HepG2 (cell line): ENCODE data around the gene CA12. TPM values are rescaled to one million over a fixed set of nuclear protein-coding genes. Genes with fewer than 3 reads are reported as not detected.

Source experiments
- ATAC-seq: fragments of 200-7000 bp; cut with Tn5 transposase; 3 replicates; pipeline ENCODE4 v1.9.1; 2020; ENCODE audit warnings: mild to moderate bottlenecking, moderate library complexity
- BruUV-seq: library from RNA; stranded (reverse); fragments of 400-500 nt; replicated peaks from 2 replicates; lab custom pipeline; 2021; lab: Mats Ljungman, UMichigan
- CTCF ChIA-PET: fragments of 300-600 bp; formaldehyde crosslinking; extraction: SDS; loops from one replicate; lab custom pipeline; 2021; ENCODE audit warnings: low total read pairs, inconsistent platforms, low intra/inter-chr PET ratio; lab: Yijun Ruan, JAX
- POLR2A ChIA-PET: fragments of 350-600 bp; sonication (Branson Sonifier 250); formaldehyde crosslinking; loops from one replicate; lab custom pipeline; 2020; ENCODE audit warnings: antibody characterized with exemption, inconsistent platforms; lab: Yijun Ruan, JAX
- DNase-seq: peaks from one replicate; pipeline ENCODE4 v3.0.0-alpha.2; 2015; ENCODE audit warnings: low spot score
- FAIRE-seq: peaks from 3 replicates; lab custom pipeline; 2011; peaks lifted over from hg19 to GRCh38; lab: Jason Lieb, UNC
- H2AFZ ChIP-seq: one replicate; pipeline ENCODE4 v1.6.1; 2011; ENCODE audit warnings: low read length, inconsistent platforms
- H3K27ac ChIP-seq: fragments of 300-600 bp; 3 replicates; pipeline ENCODE4 v1.8.0; 2011; ENCODE audit warnings: mixed run types, mild to moderate bottlenecking, mixed read lengths, low read length, inconsistent platforms; ENCODE audit not compliant: insufficient read depth; ENCODE audit errors: extremely low read length
- H3K27me3 ChIP-seq, 2 experiments: fragments of 200-600 bp in 1 of 2; 2 replicates in 1 of 2; 3 replicates in 1 of 2; pipeline versions ENCODE4 v1.6.0 to v1.8.0; 2011; ENCODE audit warnings: low read length in 2 of 2, mild to moderate bottlenecking in 2 of 2, moderate library complexity in 2 of 2, inconsistent platforms in 1 of 2; ENCODE audit not compliant: insufficient read depth in 2 of 2, control insufficient read depth in 1 of 2
- H3K36me3 ChIP-seq, 2 experiments: fragments of 200-600 bp in 1 of 2; replicated peaks in 1 of 2; 2 replicates in 1 of 2; 3 replicates in 1 of 2; pipeline versions ENCODE4 v1.5.1 to v1.8.0; 2011; ENCODE audit warnings: low read length in 2 of 2, inconsistent platforms in 1 of 2; ENCODE audit not compliant: insufficient read depth in 2 of 2, control insufficient read depth in 1 of 2
- H3K4me1 ChIP-seq: 2 replicates; pipeline ENCODE4 v1.5.1; 2012; ENCODE audit warnings: low read length, inconsistent platforms; ENCODE audit not compliant: insufficient read depth
- H3K4me2 ChIP-seq: 2 replicates; pipeline ENCODE4 v1.6.0; 2011; ENCODE audit warnings: low read depth, low read length, inconsistent platforms
- H3K4me3 ChIP-seq, 3 experiments: fragments of 200-600 bp in 1 of 3; sonication (generic), shearing (Covaris generic) in 1 of 3; replicated peaks in 1 of 3; 2 replicates each; pipeline ENCODE4 v1.5.1; 2011 to 2016; ENCODE audit warnings: low read length in 3 of 3, inconsistent platforms in 2 of 3, low read depth in 2 of 3, mild to moderate bottlenecking in 2 of 3, control low read depth in 1 of 3, mixed read lengths in 1 of 3; ENCODE audit not compliant: insufficient read depth in 1 of 3
- H3K79me2 ChIP-seq: one replicate; pipeline ENCODE4 v1.6.1; 2011; ENCODE audit warnings: low read length, inconsistent platforms; ENCODE audit not compliant: insufficient read depth
- H3K9ac ChIP-seq: 2 replicates; pipeline ENCODE4 v1.6.0; 2011; ENCODE audit warnings: mild to moderate bottlenecking, low read depth, low read length, inconsistent platforms; ENCODE audit not compliant: insufficient read depth
- H3K9me3 ChIP-seq: 2 replicates; pipeline ENCODE4 v1.5.1; 2012; ENCODE audit warnings: mild to moderate bottlenecking, low read length
- H4K20me1 ChIP-seq: 2 replicates; pipeline ENCODE4 v1.6.0; 2011; ENCODE audit warnings: inconsistent platforms, mild to moderate bottlenecking, low read length, moderate library complexity; ENCODE audit not compliant: insufficient read depth
- CBFB ChIP-seq: sonication (generic); formaldehyde crosslinking; IDR thresholded peaks from 2 replicates; pipeline ENCODE4 v1.4.0; 2020; ENCODE audit warnings: missing genetic modification reagents
- CREBL2 ChIP-seq: sonication (generic); formaldehyde crosslinking; IDR thresholded peaks from 2 replicates; pipeline ENCODE4 v1.8.1; 2023; ENCODE audit warnings: missing genetic modification reagents, mild to moderate bottlenecking, borderline replicate concordance
- GATAD2A ChIP-seq: IDR thresholded peaks from 2 replicates; pipeline ENCODE4 v1.6.1; 2016
- HMG20A ChIP-seq: IDR thresholded peaks from 2 replicates; pipeline ENCODE4 v1.6.1; 2016; ENCODE audit warnings: borderline replicate concordance
- PHF20 ChIP-seq: sonication (generic); formaldehyde crosslinking; IDR thresholded peaks from 2 replicates; pipeline ENCODE4 v1.5.0; 2020; ENCODE audit warnings: mild to moderate bottlenecking, missing genetic modification reagents
- RFXAP ChIP-seq: sonication (generic); formaldehyde crosslinking; IDR thresholded peaks from 2 replicates; pipeline ENCODE4 v1.4.0; 2020; ENCODE audit warnings: missing genetic modification reagents, borderline replicate concordance
- SNAPC2 ChIP-seq: sonication (generic); formaldehyde crosslinking; IDR thresholded peaks from 2 replicates; pipeline ENCODE4 v1.8.1; 2022; ENCODE audit warnings: mild to moderate bottlenecking, missing genetic modification reagents
- TBP ChIP-seq: sonication (generic); formaldehyde crosslinking; IDR thresholded peaks from 2 replicates; pipeline ENCODE4 v1.5.0; 2020; ENCODE audit warnings: missing genetic modification reagents
- TFAP4 ChIP-seq: sonication (generic); IDR thresholded peaks from 2 replicates; pipeline ENCODE4 v1.6.1; 2016; ENCODE audit warnings: low read depth, borderline replicate concordance
- TGIF2 ChIP-seq: IDR thresholded peaks from 2 replicates; pipeline ENCODE4 v1.6.1; 2016; ENCODE audit warnings: control low read depth, missing compliant biosample characterization
- YEATS4 ChIP-seq: sonication (generic); formaldehyde crosslinking; IDR thresholded peaks from 2 replicates; pipeline ENCODE4 v1.4.0; 2020; ENCODE audit warnings: missing genetic modification reagents, borderline replicate concordance
- ZNF142 ChIP-seq: sonication (generic); formaldehyde crosslinking; IDR thresholded peaks from 2 replicates; pipeline ENCODE4 v1.4.0; 2020; ENCODE audit warnings: missing genetic modification reagents
- ZNF235 ChIP-seq: sonication (generic); formaldehyde crosslinking; IDR thresholded peaks from 2 replicates; pipeline ENCODE4 v1.8.1; 2023; ENCODE audit warnings: mild to moderate bottlenecking, missing genetic modification reagents, borderline replicate concordance
- ZNF839 ChIP-seq: sonication (generic); formaldehyde crosslinking; IDR thresholded peaks from 2 replicates; pipeline ENCODE4 v1.4.0; 2020; ENCODE audit warnings: missing genetic modification reagents, mild to moderate bottlenecking, borderline replicate concordance
- WGBS: methylation state at CpG from one replicate; pipeline ENCODE4 v1.1.6; 2017; ENCODE audit warnings: low lambda C conversion rate; 5-methylcytosine and 5-hydroxymethylcytosine counted together
- in situ Hi-C: cut with HindIII; loops from 2 replicates; pipeline ENCODE4 v1.10.0; 2017; ENCODE audit warnings: low pct_unique_long_range_greater_than_20kb; ENCODE audit not compliant: extremely low pct_ligation_motif_present
- intact Hi-C: fragments of 100-400 bp; cut with micrococcal nuclease; formaldehyde crosslinking; loops from one replicate; pipeline ENCODE4 v1.10.0; 2022; ENCODE audit not compliant: unreplicated experiment
- polyA plus RNA-seq, 8 experiments: library from polyadenylated mRNA; depleted of rRNA in 3 of 8; stranded (reverse) in 7 of 8; unstranded in 1 of 8; fragments of >200 nt; fragmentation: Illumina TruSeq in 4 of 8; extraction: Trizol in 4 of 8; gene quantifications; 2 replicates each; pipeline versions ENCODE4 v1.2.1 to v1.2.3, GENCODE V29; 2011 to 2016; ENCODE audit warnings: low read depth in 4 of 8, missing spikeins in 1 of 8, mixed read lengths in 1 of 8; ENCODE audit not compliant: insufficient read depth in 1 of 8
- total RNA-seq, 5 experiments: library from RNA; depleted of rRNA; stranded (reverse); fragments of >200 nt; fragmentation: Illumina TruSeq; extraction: Trizol; gene quantifications; 2 replicates each; pipeline ENCODE4 v1.2.3, GENCODE V29; 2016; ENCODE audit warnings: low read depth in 1 of 5

The CA12 gene
- total and polyA plus RNA-seq, 2 of the 13 experiments (the other 11 are each of a cell fraction or from before 2014, with no cell fraction given) = 0.07 to 0.20 TPM

- intact Hi-C loops = no loop called here
- no peak for DNase-seq
- Histone ChIP-seq H3K4me2 (no peak overlapping the region), H4K20me1 (no peaks in the 10 kb centered on the region), H2AFZ (no peak overlapping the region), H3K36me3 (no peaks in the 10 kb centered on the region), H3K79me2 (no peaks in the 10 kb centered on the region), H3K27me3 (peaks cover 1 to 3% of the 10 kb centered on the region in 2 experiments; a peak in 2 of 5 replicates), H3K27ac (no peak overlapping the region), H3K4me1 (peaks cover 11% of the 10 kb centered on the region; the same call in 1 of the 2 replicates), H3K4me3 (no peak overlapping the region), H3K9ac (no peak overlapping the region), H3K9me3 (no peaks in the 10 kb centered on the region)
- CTCF ChIA-PET = no interaction called here
- WGBS = 61% methylated on average over 5 of the region's 5 CpGs
- TF ChIP-seq YEATS4 (CRISPR knock-in tag) = no peak
- TF ChIP-seq CREBL2 (CRISPR knock-in tag) = no peak
- TF ChIP-seq RFXAP = no peak
- TF ChIP-seq CBFB (CRISPR knock-in tag) = no peak
- no peak for TF ChIP-seq ZNF235 (CRISPR knock-in tag)
- no TSS peak for BruUV-seq
- no peak for ATAC-seq
- POLR2A ChIA-PET = no interaction called here
- FAIRE-seq = no peak
- in situ Hi-C loops = no loop called here
Observed at GRCh38 chr15:63349621-63350020, 32.0 kb downstream of the CA12 start.

- H3K27ac ChIP-seq = no peak overlapping the region
- intact Hi-C loops (no loop called here), in situ Hi-C loops (no loop called here)
- H3K27me3 ChIP-seq = peaks cover 0 to 1% of the 10 kb centered on the region in 2 experiments; a peak in 1 of 5 replicates
- FAIRE-seq (no peak), ATAC-seq (no peak), DNase-seq (no peak)
- no peak overlapping the region for H3K9ac ChIP-seq
- ChIA-PET CTCF (no interaction called here), POLR2A (no interaction called here)
- 41% methylated on average over 6 of the region's 6 CpGs for WGBS
- H3K4me3 ChIP-seq = no peak overlapping the region
- H3K9me3 ChIP-seq = no peaks in the 10 kb centered on the region
- BruUV-seq = no TSS peak
- H3K79me2 ChIP-seq = no peaks in the 10 kb centered on the region
- H3K4me2 ChIP-seq = no peak overlapping the region
- H3K4me1 ChIP-seq = 0 out of 2 replicates have a peak, but pooled peaks cover 6% of the 10 kb centered on the region
- H4K20me1 ChIP-seq = no peaks in the 10 kb centered on the region
- H3K36me3 ChIP-seq = no peaks in the 10 kb centered on the region
- H2AFZ ChIP-seq = no peak overlapping the region
- TF ChIP-seq ZNF142 (CRISPR knock-in tag) = no peak
- TF ChIP-seq ZNF839 (CRISPR knock-in tag) = no peak
- no peak for TF ChIP-seq GATAD2A (CRISPR knock-in tag)
- TF ChIP-seq PHF20 (CRISPR knock-in tag) = no peak
- TF ChIP-seq TBP = no peak
- no peak for TF ChIP-seq HMG20A
- TF ChIP-seq TGIF2 (CRISPR knock-in tag) = no peak
- no peak for TF ChIP-seq SNAPC2 (CRISPR knock-in tag)
- no peak for TF ChIP-seq TFAP4
Observed at GRCh38 chr15:63349156-63349555, 32.5 kb downstream of the CA12 start.
